COLO829 (cell line): ENCODE results near the gene PRKN.

Experiments
- DNase-seq: peaks from one replicate; pipeline ENCODE4 v3.0.0; 2012; ENCODE audit warnings: low spot score

The PRKN gene

GRCh38 chr6:162306616-162307015 is 420.9 kb downstream of the PRKN start:
- DNase-seq, result no peak

- DNase-seq, result no peak
Observed at GRCh38 chr6:162301128-162301527, 426.4 kb downstream of the PRKN start.

GRCh38 chr6:162294029-162294428 is 433.5 kb downstream of the PRKN start:
- DNase-seq, result no peak

GRCh38 chr6:162292915-162293314 is 434.7 kb downstream of the PRKN start:
- no peak for DNase-seq

- no peak for DNase-seq
Observed at GRCh38 chr6:162290846-162291465, 436.6 kb downstream of the PRKN start.

- no peak for DNase-seq
Observed at GRCh38 chr6:162289972-162290371, 437.6 kb downstream of the PRKN start.

GRCh38 chr6:162273986-162274385 is 453.6 kb downstream of the PRKN start:
- no peak for DNase-seq

GRCh38 chr6:162271922-162272321 is 455.6 kb downstream of the PRKN start:
- no peak for DNase-seq

GRCh38 chr6:162270966-162271365 is 456.6 kb downstream of the PRKN start:
- no peak for DNase-seq

- no peak for DNase-seq
Observed at GRCh38 chr6:162267641-162268040, 459.9 kb downstream of the PRKN start.

GRCh38 chr6:162267126-162267525 is 460.4 kb downstream of the PRKN start:
- no peak for DNase-seq

- no peak for DNase-seq
Observed at GRCh38 chr6:162264581-162264980, 463.0 kb downstream of the PRKN start.

GRCh38 chr6:162262466-162263196 is 464.9 kb downstream of the PRKN start:
- no peak for DNase-seq

GRCh38 chr6:162261598-162261997 is 466.0 kb downstream of the PRKN start:
- DNase-seq, result no peak

GRCh38 chr6:162260027-162260426 is 467.5 kb downstream of the PRKN start:
- DNase-seq, result no peak

- no peak for DNase-seq
Observed at GRCh38 chr6:162258647-162259046, 468.9 kb downstream of the PRKN start.

- no peak for DNase-seq
Observed at GRCh38 chr6:162256361-162256760, 471.2 kb downstream of the PRKN start.

GRCh38 chr6:162251257-162251656 is 476.3 kb downstream of the PRKN start:
- DNase-seq, result no peak

- DNase-seq, result no peak
Observed at GRCh38 chr6:162249907-162250642, 477.5 kb downstream of the PRKN start.

GRCh38 chr6:162245830-162246420 is 481.6 kb downstream of the PRKN start:
- no peak for DNase-seq

- no peak for DNase-seq
Observed at GRCh38 chr6:162244031-162244430, 483.5 kb downstream of the PRKN start.

GRCh38 chr6:162242915-162243314 is 484.7 kb downstream of the PRKN start:
- no peak for DNase-seq

- DNase-seq, result no peak
Observed at GRCh38 chr6:162239330-162239729, 488.2 kb downstream of the PRKN start.
